A549 (cell line): ENCODE measurements around the gene EGFL7. TPM values are rescaled to one million over a fixed set of nuclear protein-coding genes. Genes with fewer than 3 reads are reported as not detected.
A peak's percentile ranks its signal among the peaks of the same experiment; 100 is the strongest.

ENCODE experiments used
- ATAC-seq, 2 experiments: fragments of 200-7000 bp in 1 of 2; fragments of >200 bp in 1 of 2; cut with Nextera tagmentation in 1 of 2; cut with Tn5 transposase in 1 of 2; 3 replicates each; pipeline versions ENCODE4 v1.8.0 to v1.9.1; 2018 to 2020; ENCODE audit warnings: mild to moderate bottlenecking in 1 of 2, moderate library complexity in 1 of 2
- CTCF ChIA-PET: fragments of 300-600 bp; sonication (Branson Sonifier 250); formaldehyde crosslinking; extraction: SDS; loops from one replicate; lab custom pipeline; 2021; ENCODE audit warnings: antibody characterized with exemption, inconsistent platforms; lab: Yijun Ruan, JAX
- POLR2A ChIA-PET: fragments of 350-600 bp; formaldehyde crosslinking; extraction: SDS; loops from one replicate; lab custom pipeline; 2021; ENCODE audit warnings: antibody characterized with exemption, inconsistent platforms; lab: Yijun Ruan, JAX
- DNase-seq, 2 experiments: peaks; one replicate each; pipeline versions ENCODE4 v3.0.0 to v3.0.0-alpha.2; 2011 to 2016; ENCODE audit warnings: low read depth in 1 of 2, low spot score in 1 of 2
- FAIRE-seq: peaks from 2 replicates; lab custom pipeline; 2011; peaks lifted over from hg19 to GRCh38; lab: Jason Lieb, UNC
- H3K27ac ChIP-seq, 2 experiments: fragments of >200 bp; sonication (Bioruptor Twin); formaldehyde crosslinking; 3 replicates each; pipeline ENCODE4 v1.5.1; 2016 to 2017
- H3K4me1 ChIP-seq: fragments of >200 bp; sonication (Bioruptor Twin); formaldehyde crosslinking; 3 replicates; pipeline ENCODE4 v1.6.1; 2016
- H3K4me2 ChIP-seq: fragments of >200 bp; sonication (Bioruptor Twin); formaldehyde crosslinking; 3 replicates; pipeline ENCODE4 v1.6.1; 2016
- H3K4me3 ChIP-seq: fragments of >200 bp; sonication (Bioruptor Twin); formaldehyde crosslinking; 3 replicates; pipeline ENCODE4 v1.5.1; 2016
- H3K9me3 ChIP-seq: fragments of >200 bp; sonication (Bioruptor Twin); formaldehyde crosslinking; 3 replicates; pipeline ENCODE4 v1.6.1; 2016
- CBX2 ChIP-seq: fragments of 200-600 bp; sonication (generic); IDR thresholded peaks from 2 replicates; pipeline ENCODE4 v1.6.1; 2016; ENCODE audit warnings: low read depth, mild to moderate bottlenecking, borderline replicate concordance
- CEBPB ChIP-seq, 2 experiments: fragments of >200 bp in 1 of 2; sonication (Bioruptor Twin) in 1 of 2; formaldehyde crosslinking in 1 of 2; IDR thresholded peaks; 2 replicates each; pipeline ENCODE4 v1.6.1; 2012 to 2016
- CHD4 ChIP-seq: fragments of 200-600 bp; sonication (generic); IDR thresholded peaks from 2 replicates; pipeline ENCODE4 v1.6.1; 2016; ENCODE audit warnings: antibody characterized with exemption, mild to moderate bottlenecking, borderline replicate concordance
- E2F6 ChIP-seq: IDR thresholded peaks from 2 replicates; pipeline ENCODE4 v1.6.1; 2012; ENCODE audit warnings: low read depth, borderline replicate concordance
- ESRRA ChIP-seq: fragments of 150-350 bp; IDR thresholded peaks from 2 replicates; pipeline ENCODE4 v1.6.1; 2014; ENCODE audit warnings: mild to moderate bottlenecking, low read length, borderline replicate concordance
- FOSB ChIP-seq: fragments of 250-450 bp; sonication (Bioruptor Pico); IDR thresholded peaks from 2 replicates; pipeline ENCODE4 v1.5.0; 2020; ENCODE audit warnings: mild to moderate bottlenecking, moderate library complexity
- FOXS1 ChIP-seq: fragments of 250-450 bp; sonication (Bioruptor Pico); IDR thresholded peaks from 2 replicates; pipeline ENCODE4 v1.5.0; 2020; ENCODE audit warnings: mild to moderate bottlenecking, moderate library complexity
- HEYL ChIP-seq: fragments of 250-450 bp; sonication (Bioruptor Pico); IDR thresholded peaks from 2 replicates; pipeline ENCODE4 v1.8.0; 2021; ENCODE audit warnings: mild to moderate bottlenecking, moderate library complexity
- HOXA7 ChIP-seq: fragments of 250-450 bp; sonication (Bioruptor Pico); IDR thresholded peaks from 2 replicates; pipeline ENCODE4 v1.5.0; 2020; ENCODE audit warnings: mild to moderate bottlenecking, moderate library complexity
- MAFK ChIP-seq: fragments of 450-650 bp; IDR thresholded peaks from 2 replicates; pipeline ENCODE4 v1.6.1; 2014; ENCODE audit not compliant: partially characterized antibody
- MAX ChIP-seq: IDR thresholded peaks from 2 replicates; pipeline ENCODE4 v1.6.1; 2012
- MYC ChIP-seq: IDR thresholded peaks from 2 replicates; pipeline ENCODE4 v1.6.1; 2012; ENCODE audit warnings: mild to moderate bottlenecking, inconsistent platforms, low read length, improper control_type of control experiment, borderline replicate concordance
- NPAS2 ChIP-seq: fragments of 250-450 bp; sonication (Bioruptor Pico); IDR thresholded peaks from 2 replicates; pipeline ENCODE4 v1.8.0; 2022; ENCODE audit warnings: mild to moderate bottlenecking, moderate library complexity, borderline replicate concordance
- NR3C1 ChIP-seq: fragments of >200 bp; sonication (Bioruptor Twin); formaldehyde crosslinking; IDR thresholded peaks from 3 replicates; pipeline ENCODE4 v1.6.1; 2017
- RAD21 ChIP-seq, 2 experiments: fragments of >200 bp in 1 of 2; sonication (Bioruptor Twin) in 1 of 2; formaldehyde crosslinking in 1 of 2; IDR thresholded peaks in 1 of 2; conservative IDR thresholded peaks in 1 of 2; 2 replicates in 1 of 2; 3 replicates in 1 of 2; pipeline ENCODE4 v1.6.1; 2012 to 2018; ENCODE audit warnings: inconsistent platforms in 1 of 2
- REST ChIP-seq: fragments of 200-600 bp; sonication (generic); IDR thresholded peaks from 2 replicates; pipeline ENCODE4 v1.6.1; 2016; ENCODE audit warnings: antibody characterized with exemption, mild to moderate bottlenecking, moderate library complexity
- RFX5 ChIP-seq: fragments of 450-650 bp; IDR thresholded peaks from 2 replicates; pipeline ENCODE4 v1.7.1; 2014; ENCODE audit warnings: antibody characterized with exemption, mild to moderate bottlenecking, moderate library complexity
- SMC3 ChIP-seq: fragments of >200 bp; sonication (Bioruptor Twin); formaldehyde crosslinking; IDR thresholded peaks from 3 replicates; pipeline ENCODE4 v1.6.1; 2018; ENCODE audit warnings: inconsistent platforms
- SREBF2 ChIP-seq: fragments of 450-650 bp; IDR thresholded peaks from 2 replicates; pipeline ENCODE4 v1.6.1; 2014; ENCODE audit warnings: mild to moderate bottlenecking, moderate library complexity
- USF2 ChIP-seq: fragments of 450-650 bp; IDR thresholded peaks from 2 replicates; pipeline ENCODE4 v1.6.1; 2014; ENCODE audit warnings: antibody characterized with exemption
- ZC3H11A ChIP-seq: fragments of 450-650 bp; IDR thresholded peaks from 2 replicates; pipeline ENCODE4 v1.6.1; 2014; ENCODE audit warnings: antibody characterized with exemption, mild to moderate bottlenecking
- WGBS: methylation state at CpG from one replicate; pipeline ENCODE4 v1.1.6; 2017; ENCODE audit errors: missing lambda C conversion rate; 5-methylcytosine and 5-hydroxymethylcytosine counted together
- polyA plus RNA-seq, 4 experiments: library from polyadenylated mRNA; depleted of rRNA in 3 of 4; stranded (reverse); fragments of >200 nt; fragmentation: RNase III in 1 of 4; extraction: RNeasy Plus Mini Kit Qiagen cat#74134 plus additional on column Dnase treatment in 1 of 4; gene quantifications; 2 replicates in 3 of 4; 3 replicates in 1 of 4; pipeline ENCODE4 v1.2.3, GENCODE V29; 2011 to 2017

EGFL7 gene
- polyA plus RNA-seq, 2 of the 4 experiments (the other 2 are of a cell fraction) = 19.9 to 34.4 TPM

GRCh38 chr9:136614372-136614922 is 48.3 kb upstream of the EGFL7 start (continued):
- TF ChIP-seq REST (no peak), MYC (no peak), CEBPB (IDR thresholded peaks at IDR 0.05) (no peak), MAFK (no peak), FOSB (no peak), CBX2 (no peak), USF2 (no peak), HOXA7 (no peak)

GRCh38 chr9:136614967-136615623 is 47.6 kb upstream of the EGFL7 start:
- Histone ChIP-seq H3K4me2 (no peak overlapping the region), H3K4me1 (no peaks in the 10 kb centered on the region)
- 75% methylated on average over 20 of the region's 25 CpGs for WGBS
- ATAC-seq = peak; percentile 42 to 53; a peak in 5 of 6 replicates
- POLR2A ChIA-PET = no interaction called here
- peak in 1 of 2 experiments; percentile 51 for DNase-seq
- TF ChIP-seq NR3C1 (no peak), CHD4 (no peak), ZC3H11A (no peak), RAD21 (conservative IDR thresholded peaks at IDR 0.05 in 1 of 2, IDR thresholded peaks at IDR 0.05 in 1 of 2) (peak; percentile 22 to 30; a peak in 2 of 5 replicates), SMC3 (0 out of 3 replicates have a peak, but pooled peaks have one; percentile 19), RFX5 (no peak), FOXS1 (no peak), CBX2 (no peak), E2F6 (peak; percentile 39; the same call in 1 of the 2 replicates), MAX (no peak), MYC (no peak), HEYL (CRISPR knock-in tag) (no peak), NPAS2 (CRISPR knock-in tag) (no peak), ESRRA (no peak), SREBF2 (no peak)
- TF ChIP-seq, all 56 proteins: peak for 3
- peak overlapping the region in 1 of 2 experiments; percentile 25; a peak in 2 of 6 replicates for H3K27ac ChIP-seq
- H3K4me3 ChIP-seq = no peak overlapping the region
- FAIRE-seq = no peak
- no peaks in the 10 kb centered on the region for H3K9me3 ChIP-seq
- CTCF ChIA-PET = interaction anchor here (1.4 to 8.8 kb wide), 3 partner anchors 10 to 127 kb away, joined by 6 to 101 read pairs (median 8); no protein-coding TSS in a partner anchor
